GM12878 (cell line): ENCODE data around the gene MUC5AC. TPM values are rescaled to one million over a fixed set of nuclear protein-coding genes. Genes with fewer than 3 reads are reported as not detected.

Experiments used
- ATAC-seq: fragments of 200-7000 bp; cut with Tn5 transposase; 3 replicates; pipeline ENCODE4 v1.9.1; 2020; ENCODE audit warnings: mild to moderate bottlenecking, moderate library complexity
- BruUV-seq: library from RNA; stranded (reverse); fragments of 400-500 nt; replicated peaks from 2 replicates; lab custom pipeline; 2021; lab: Mats Ljungman, UMichigan
- CTCF ChIA-PET: fragments of 300-600 bp; sonication (Branson Sonifier 250); formaldehyde crosslinking; extraction: SDS; loops from one replicate; lab custom pipeline; 2021; ENCODE audit warnings: inconsistent platforms; lab: Yijun Ruan, JAX
- POLR2A ChIA-PET: fragments of 350-600 bp; formaldehyde crosslinking; extraction: SDS; loops from one replicate; lab custom pipeline; 2021; ENCODE audit warnings: inconsistent platforms; lab: Charles Lee
- RAD21 ChIA-PET: fragments of 300-600 bp; sonication (Branson Sonifier 250); formaldehyde crosslinking; loops from one replicate; lab custom pipeline; 2023; ENCODE audit warnings: antibody characterized with exemption; ENCODE audit not compliant: unreplicated experiment; lab: Charles Lee
- SMC1A ChIA-PET: fragments of 300-600 bp; sonication (Branson Sonifier 250); formaldehyde crosslinking; loops from one replicate; lab custom pipeline; 2023; ENCODE audit not compliant: unreplicated experiment, uncharacterized antibody; lab: Charles Lee
- DNase-seq: peaks from one replicate; pipeline ENCODE4 v3.0.0-alpha.2; 2011; ENCODE audit warnings: low read depth, low spot score
- FAIRE-seq: peaks from 3 replicates; lab custom pipeline; 2011; peaks lifted over from hg19 to GRCh38; lab: Jason Lieb, UNC
- H2AFZ ChIP-seq: 2 replicates; pipeline ENCODE4 v1.6.0; 2011; ENCODE audit warnings: low read depth, low read length, control low read depth; ENCODE audit not compliant: control insufficient read depth
- H3K27ac ChIP-seq: 2 replicates; pipeline ENCODE4 v1.5.1; 2011; ENCODE audit warnings: control low read depth; ENCODE audit not compliant: control insufficient read depth, insufficient read depth
- H3K27me3 ChIP-seq, 2 experiments: replicated peaks in 1 of 2; 2 replicates each; pipeline versions ENCODE4 v1.6.0 to v1.6.1; 2011; ENCODE audit warnings: low read length in 1 of 2; ENCODE audit not compliant: control insufficient read depth in 2 of 2, insufficient read depth in 2 of 2
- H3K36me3 ChIP-seq, 2 experiments: 2 replicates each; pipeline ENCODE4 v1.5.1; 2011; ENCODE audit warnings: low read length in 1 of 2; ENCODE audit not compliant: control insufficient read depth in 2 of 2, insufficient read depth in 2 of 2
- H3K4me1 ChIP-seq: 2 replicates; pipeline ENCODE4 v1.6.1; 2011; ENCODE audit warnings: mild to moderate bottlenecking, low read length, moderate library complexity, mixed read lengths; ENCODE audit not compliant: control insufficient read depth, insufficient read depth
- H3K4me2 ChIP-seq: 2 replicates; pipeline ENCODE4 v1.6.0; 2011; ENCODE audit warnings: control low read depth; ENCODE audit not compliant: control insufficient read depth, insufficient read depth
- H3K4me3 ChIP-seq: fragments of 200-600 bp; sonication (generic); 2 replicates; pipeline ENCODE4 v1.5.1; 2016
- H3K79me2 ChIP-seq: 2 replicates; pipeline ENCODE4 v1.6.0; 2011; ENCODE audit warnings: low read length; ENCODE audit not compliant: control insufficient read depth, insufficient read depth
- H3K9ac ChIP-seq: 2 replicates; pipeline ENCODE4 v1.8.0; 2011; ENCODE audit warnings: low read length, control low read depth, mixed read lengths; ENCODE audit not compliant: control insufficient read depth, insufficient read depth
- H3K9me3 ChIP-seq: replicated peaks from 3 replicates; pipeline ENCODE4 v1.5.1; 2011; ENCODE audit warnings: mild to moderate bottlenecking, low read length; ENCODE audit not compliant: control insufficient read depth, insufficient read depth
- H4K20me1 ChIP-seq: 2 replicates; pipeline ENCODE4 v1.6.0; 2011; ENCODE audit not compliant: control insufficient read depth, insufficient read depth
- CHD1 ChIP-seq: IDR thresholded peaks from 2 replicates; pipeline ENCODE4 v1.6.1; 2012; ENCODE audit warnings: low read depth, low read length, improper control_type of control experiment
- EZH2 ChIP-seq: IDR thresholded peaks from 2 replicates; pipeline ENCODE4 v1.6.1; 2012; ENCODE audit warnings: low read depth, mild to moderate bottlenecking, control low read depth, inconsistent platforms, low read length, borderline replicate concordance; ENCODE audit not compliant: control insufficient read depth
- FOS ChIP-seq: IDR thresholded peaks from 3 replicates; pipeline ENCODE4 v1.6.1; 2011; ENCODE audit warnings: borderline replicate concordance; ENCODE audit not compliant: insufficient read length; ENCODE audit errors: extremely low read depth
- MXI1 ChIP-seq: fragments of 150-350 bp; IDR thresholded peaks from 2 replicates; pipeline ENCODE4 v1.6.1; 2011; ENCODE audit warnings: low read depth, mild to moderate bottlenecking, inconsistent platforms, low read length, improper control_type of control experiment
- NFXL1 ChIP-seq: fragments of 450-650 bp; IDR thresholded peaks from 2 replicates; pipeline ENCODE4 v1.6.1; 2017; ENCODE audit warnings: antibody characterized with exemption, mild to moderate bottlenecking, borderline replicate concordance
- PML ChIP-seq: IDR thresholded peaks from 2 replicates; pipeline ENCODE4 v1.6.1; 2012; ENCODE audit warnings: low read length, inconsistent platforms
- SPI1 ChIP-seq: IDR thresholded peaks from 2 replicates; pipeline ENCODE4 v1.6.1; 2011; ENCODE audit warnings: low read depth, mild to moderate bottlenecking, low read length, moderate library complexity, borderline replicate concordance; ENCODE audit not compliant: insufficient read depth
- STAT1 ChIP-seq: fragments of 450-650 bp; conservative IDR thresholded peaks from 2 replicates; pipeline ENCODE4 v1.6.1; 2014; ENCODE audit warnings: antibody characterized with exemption, mild to moderate bottlenecking
- ZSCAN29 ChIP-seq: fragments of 450-650 bp; IDR thresholded peaks from 2 replicates; pipeline ENCODE4 v1.6.1; 2017; ENCODE audit warnings: mild to moderate bottlenecking, moderate library complexity
- WGBS: methylation state at CpG from one replicate; pipeline ENCODE4 v1.1.6; 2016; ENCODE audit warnings: low lambda C conversion rate; ENCODE audit not compliant: insufficient replicate concordance, insufficient coverage; ENCODE audit errors: missing lambda C conversion rate; 5-methylcytosine and 5-hydroxymethylcytosine counted together
- in situ Hi-C: fragments of 300-500 bp; cut with MboI; formaldehyde crosslinking; loops from 9 replicates; pipeline ENCODE4 v1.14.3; 2018; ENCODE audit warnings: mixed read lengths
- intact Hi-C: fragments of 100-400 bp; cut with micrococcal nuclease; formaldehyde crosslinking; loops from one replicate; pipeline ENCODE4 v1.14.2; 2022; ENCODE audit not compliant: unreplicated experiment
- polyA plus RNA-seq, 11 experiments: library from polyadenylated mRNA; depleted of rRNA in 4 of 11; unstranded in 6 of 11; stranded (reverse) in 5 of 11; fragments of >200 nt; fragmentation: Nextera tagmentation in 4 of 11; fragmentation: Illumina TruSeq in 1 of 11; extraction: Ambion mirVana in 4 of 11; extraction: Trizol in 1 of 11; gene quantifications; 1 replicate in 1 of 11; 2 replicates in 10 of 11; pipeline versions ENCODE4 v1.2.1 to v1.2.3, GENCODE V29; 2011 to 2016; ENCODE audit warnings: inconsistent platforms in 2 of 11, missing spikeins in 2 of 11, low read depth in 1 of 11
- total RNA-seq, 4 experiments: library from RNA; depleted of rRNA in 3 of 4; stranded (reverse); fragments of >200 nt in 3 of 4; fragmentation: Illumina TruSeq in 1 of 4; extraction: Trizol in 1 of 4; gene quantifications; 2 replicates each; pipeline versions ENCODE4 v1.2.1 to v1.2.3, GENCODE V29; 2013 to 2021
- TF ChIP-seq, protein P1 (sequence below), 3 experiments: IDR thresholded peaks in 2 of 3; conservative IDR thresholded peaks in 1 of 3; 2 replicates each; pipeline ENCODE4 v1.5.1; 2011; ENCODE audit warnings: low read depth in 3 of 3, low read length in 3 of 3, mild to moderate bottlenecking in 3 of 3, control low read depth in 2 of 3, moderate library complexity in 2 of 3, inconsistent platforms in 1 of 3, mixed read lengths in 1 of 3; ENCODE audit not compliant: control insufficient read depth in 2 of 3, insufficient read depth in 1 of 3; ENCODE audit errors: extremely low read depth in 1 of 3
- TF ChIP-seq, protein P2 (sequence below): fragments of 450-650 bp; IDR thresholded peaks from 2 replicates; pipeline ENCODE4 v1.6.1; 2017; ENCODE audit warnings: borderline replicate concordance

MUC5AC gene
- total and polyA plus RNA-seq, 10 of the 15 experiments (the other 5 are each of a cell fraction or from before 2014, with no cell fraction given) = under 0.01 to 0.01 TPM; not detected in 8

DNA sequence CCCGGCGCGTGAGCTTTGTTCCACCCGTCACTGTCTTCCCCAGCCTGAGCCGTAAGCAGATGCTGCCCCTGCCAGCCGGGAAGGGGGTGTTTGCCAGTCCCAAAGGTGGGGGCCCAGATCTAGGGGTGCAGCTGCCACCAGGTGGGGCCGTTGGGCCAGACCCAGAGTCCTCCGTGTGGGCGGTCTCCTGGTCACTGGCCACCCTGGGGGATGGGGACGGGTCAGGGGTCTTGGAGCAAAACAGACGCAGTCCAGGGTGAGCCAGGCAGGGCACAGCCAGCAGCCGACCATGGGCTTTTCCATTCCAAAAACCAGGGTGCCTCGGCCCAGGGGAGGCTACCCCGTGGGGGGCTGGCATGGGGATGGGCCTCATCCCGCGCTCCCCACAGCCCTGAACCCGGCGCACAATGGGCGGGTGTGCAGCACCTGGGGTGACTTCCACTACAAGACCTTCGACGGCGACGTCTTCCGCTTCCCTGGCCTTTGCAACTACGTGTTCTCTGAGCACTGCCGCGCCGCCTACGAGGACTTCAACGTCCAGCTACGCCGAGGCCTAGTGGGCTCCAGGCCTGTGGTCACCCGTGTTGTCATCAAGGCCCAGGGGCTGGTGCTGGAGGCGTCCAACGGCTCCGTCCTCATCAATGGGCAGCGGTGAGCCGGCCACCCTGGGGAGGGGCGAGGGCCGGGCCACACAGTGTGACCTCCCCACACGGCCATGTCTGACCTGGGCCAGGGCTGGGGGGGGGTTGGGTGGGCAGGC is 68.7 kb downstream of the MUC5AC start:
- H3K27ac ChIP-seq = no peak overlapping the region
- H3K9ac ChIP-seq = no peak overlapping the region
- no TSS peak for BruUV-seq
- intact Hi-C loops (no loop called here), in situ Hi-C loops (no loop called here)
- CTCF ChIA-PET = no interaction called here
- SMC1A ChIA-PET = no interaction called here
- H3K4me1 ChIP-seq = no peaks in the 10 kb centered on the region
- ATAC-seq = no peak
- no peak for DNase-seq
- RAD21 ChIA-PET = no interaction called here
- no peaks in the 10 kb centered on the region for H3K27me3 ChIP-seq
- no peak overlapping the region for H2AFZ ChIP-seq
- POLR2A ChIA-PET = no interaction called here
- H4K20me1 ChIP-seq = no peaks in the 10 kb centered on the region
- H3K36me3 ChIP-seq = no peaks in the 10 kb centered on the region
- 59% methylated on average over 30 of the region's 41 CpGs for WGBS
- no peak for FAIRE-seq
- H3K4me3 ChIP-seq = no peak overlapping the region
- no peak overlapping the region for H3K4me2 ChIP-seq
- TF ChIP-seq SPI1 = no peak
- TF ChIP-seq, protein P1, sequence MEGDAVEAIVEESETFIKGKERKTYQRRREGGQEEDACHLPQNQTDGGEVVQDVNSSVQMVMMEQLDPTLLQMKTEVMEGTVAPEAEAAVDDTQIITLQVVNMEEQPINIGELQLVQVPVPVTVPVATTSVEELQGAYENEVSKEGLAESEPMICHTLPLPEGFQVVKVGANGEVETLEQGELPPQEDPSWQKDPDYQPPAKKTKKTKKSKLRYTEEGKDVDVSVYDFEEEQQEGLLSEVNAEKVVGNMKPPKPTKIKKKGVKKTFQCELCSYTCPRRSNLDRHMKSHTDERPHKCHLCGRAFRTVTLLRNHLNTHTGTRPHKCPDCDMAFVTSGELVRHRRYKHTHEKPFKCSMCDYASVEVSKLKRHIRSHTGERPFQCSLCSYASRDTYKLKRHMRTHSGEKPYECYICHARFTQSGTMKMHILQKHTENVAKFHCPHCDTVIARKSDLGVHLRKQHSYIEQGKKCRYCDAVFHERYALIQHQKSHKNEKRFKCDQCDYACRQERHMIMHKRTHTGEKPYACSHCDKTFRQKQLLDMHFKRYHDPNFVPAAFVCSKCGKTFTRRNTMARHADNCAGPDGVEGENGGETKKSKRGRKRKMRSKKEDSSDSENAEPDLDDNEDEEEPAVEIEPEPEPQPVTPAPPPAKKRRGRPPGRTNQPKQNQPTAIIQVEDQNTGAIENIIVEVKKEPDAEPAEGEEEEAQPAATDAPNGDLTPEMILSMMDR (IDR thresholded peaks at IDR 0.05 in 2 of 3, conservative IDR thresholded peaks at IDR 0.05 in 1 of 3; ENCODE audit: control insufficient read depth in 2 of 3, extremely low read depth in 1 of 3, insufficient read depth in 1 of 3, low read depth in 3 of 3, low read length in 3 of 3) = 0 out of 6 replicates have a peak, but pooled peaks of 1 of the 3 experiments have one; percentile 9
- H3K9me3 ChIP-seq = no peaks in the 10 kb centered on the region
- no peaks in the 10 kb centered on the region for H3K79me2 ChIP-seq

- DNase-seq (no peak), ATAC-seq (no peak), FAIRE-seq (no peak)
- Histone ChIP-seq H3K4me3 (no peak overlapping the region), H3K79me2 (no peaks in the 10 kb centered on the region), H2AFZ (no peak overlapping the region), H3K4me1 (no peaks in the 10 kb centered on the region), H3K27me3 (no peaks in the 10 kb centered on the region), H3K9ac (no peak overlapping the region), H3K9me3 (no peaks in the 10 kb centered on the region), H3K27ac (no peak overlapping the region), H3K36me3 (no peaks in the 10 kb centered on the region), H3K4me2 (no peak overlapping the region), H4K20me1 (no peaks in the 10 kb centered on the region)
- ChIA-PET SMC1A (no interaction called here), RAD21 (no interaction called here), CTCF (no interaction called here), POLR2A (no interaction called here)
- in situ Hi-C loops = no loop called here
- intact Hi-C loops = no loop called here
- WGBS = 32% methylated on average over 13 of the region's 23 CpGs
- BruUV-seq = no TSS peak
- TF ChIP-seq ZSCAN29 (no peak), EZH2 (no peak), NFXL1 (no peak), MXI1 (no peak), PML (no peak), STAT1 (no peak), FOS (no peak), CHD1 (no peak)
- TF ChIP-seq, protein P2, sequence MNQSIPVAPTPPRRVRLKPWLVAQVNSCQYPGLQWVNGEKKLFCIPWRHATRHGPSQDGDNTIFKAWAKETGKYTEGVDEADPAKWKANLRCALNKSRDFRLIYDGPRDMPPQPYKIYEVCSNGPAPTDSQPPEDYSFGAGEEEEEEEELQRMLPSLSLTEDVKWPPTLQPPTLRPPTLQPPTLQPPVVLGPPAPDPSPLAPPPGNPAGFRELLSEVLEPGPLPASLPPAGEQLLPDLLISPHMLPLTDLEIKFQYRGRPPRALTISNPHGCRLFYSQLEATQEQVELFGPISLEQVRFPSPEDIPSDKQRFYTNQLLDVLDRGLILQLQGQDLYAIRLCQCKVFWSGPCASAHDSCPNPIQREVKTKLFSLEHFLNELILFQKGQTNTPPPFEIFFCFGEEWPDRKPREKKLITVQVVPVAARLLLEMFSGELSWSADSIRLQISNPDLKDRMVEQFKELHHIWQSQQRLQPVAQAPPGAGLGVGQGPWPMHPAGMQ = no peak
Measured at GRCh38 chr11:1226986-1227550, 69.3 kb downstream of the MUC5AC start.
